NT2/D1 (cell line): ENCODE results near the gene TMEM106C.

Experiments used
- DNase-seq: peaks from one replicate; pipeline ENCODE4 v3.0.0-alpha.2; 2011; ENCODE audit warnings: low read depth, low spot score
- H3K27me3 ChIP-seq: 2 replicates; pipeline ENCODE4 v1.6.0; 2011; ENCODE audit warnings: mild to moderate bottlenecking; ENCODE audit not compliant: insufficient read length, insufficient read depth
- H3K36me3 ChIP-seq: 2 replicates; pipeline ENCODE4 v1.6.1; 2011; ENCODE audit warnings: mild to moderate bottlenecking, low read length, mixed read lengths; ENCODE audit not compliant: insufficient read depth, insufficient read length
- H3K4me1 ChIP-seq: 2 replicates; pipeline ENCODE4 v1.5.1; 2011; ENCODE audit not compliant: insufficient read depth, insufficient read length
- H3K4me3 ChIP-seq: 2 replicates; pipeline ENCODE4 v1.5.1; 2011; ENCODE audit warnings: low read depth; ENCODE audit not compliant: insufficient read length
- H3K9ac ChIP-seq: 2 replicates; pipeline ENCODE4 v1.6.0; 2011; ENCODE audit warnings: low read depth; ENCODE audit not compliant: insufficient read length
- H3K9me3 ChIP-seq: 2 replicates; pipeline ENCODE4 v1.5.1; 2011; ENCODE audit warnings: mild to moderate bottlenecking, low read length; ENCODE audit not compliant: insufficient read depth
- SUZ12 ChIP-seq: IDR thresholded peaks from 2 replicates; pipeline ENCODE4 v1.6.1; 2011; ENCODE audit not compliant: insufficient read length, insufficient read depth; ENCODE audit errors: extremely low read depth
- YY1 ChIP-seq: IDR thresholded peaks from 2 replicates; pipeline ENCODE4 v1.6.1; 2011; ENCODE audit not compliant: insufficient read length, insufficient read depth
- ZNF274 ChIP-seq: IDR thresholded peaks from 2 replicates; pipeline ENCODE4 v1.6.1; 2011; ENCODE audit warnings: mild to moderate bottlenecking, low read depth, low read length

TMEM106C gene

GRCh38 chr12:47986832-47987231 is 23.4 kb downstream of the TMEM106C start:
- H3K27me3 ChIP-seq = peaks cover 45% of the 10 kb centered on the region
- DNase-seq = no peak
- TF ChIP-seq ZNF274 (no peak), SUZ12 (no peak), YY1 (no peak)
- no peaks in the 10 kb centered on the region for H3K9me3 ChIP-seq
- H3K4me1 ChIP-seq = peaks cover 20% of the 10 kb centered on the region
- no peak overlapping the region for H3K4me3 ChIP-seq
- peaks cover 37% of the 10 kb centered on the region for H3K36me3 ChIP-seq
- no peak overlapping the region for H3K9ac ChIP-seq

- DNase-seq = no peak
- TF ChIP-seq ZNF274 (no peak), SUZ12 (no peak), YY1 (no peak)
- no peak overlapping the region for H3K4me3 ChIP-seq
- no peak overlapping the region for H3K9ac ChIP-seq
- no peaks in the 10 kb centered on the region for H3K9me3 ChIP-seq
- peaks cover 49% of the 10 kb centered on the region for H3K27me3 ChIP-seq
- peaks cover 37% of the 10 kb centered on the region for H3K36me3 ChIP-seq
- peaks cover 20% of the 10 kb centered on the region for H3K4me1 ChIP-seq
These were observed 24.1 kb downstream of the TMEM106C start for GRCh38 chr12:47987411-47988072.

GRCh38 chr12:47988073-47989022 is 25.0 kb downstream of the TMEM106C start:
- no peak for DNase-seq
- peaks cover 20% of the 10 kb centered on the region for H3K4me1 ChIP-seq
- no peak for TF ChIP-seq YY1
- no peak for TF ChIP-seq ZNF274
- no peak for TF ChIP-seq SUZ12
- peaks cover 35% of the 10 kb centered on the region for H3K36me3 ChIP-seq
- peaks cover 47% of the 10 kb centered on the region for H3K27me3 ChIP-seq
- no peak overlapping the region for H3K9ac ChIP-seq
- H3K4me3 ChIP-seq = no peak overlapping the region
- no peaks in the 10 kb centered on the region for H3K9me3 ChIP-seq

GRCh38 chr12:47989023-47989417 is 25.6 kb downstream of the TMEM106C start:
- Histone ChIP-seq H3K4me3 (no peak overlapping the region), H3K9me3 (no peaks in the 10 kb centered on the region), H3K36me3 (peaks cover 36% of the 10 kb centered on the region), H3K9ac (no peak overlapping the region), H3K4me1 (peaks cover 20% of the 10 kb centered on the region), H3K27me3 (peaks cover 52% of the 10 kb centered on the region)
- DNase-seq = no peak
- TF ChIP-seq SUZ12 (no peak), ZNF274 (no peak), YY1 (no peak)

- Histone ChIP-seq H3K27me3 (peaks cover 59% of the 10 kb centered on the region), H3K4me3 (no peak overlapping the region), H3K9me3 (no peaks in the 10 kb centered on the region), H3K4me1 (peaks cover 20% of the 10 kb centered on the region), H3K36me3 (peaks cover 39% of the 10 kb centered on the region), H3K9ac (no peak overlapping the region)
- no peak for DNase-seq
- TF ChIP-seq SUZ12 (no peak), ZNF274 (no peak), YY1 (no peak)
These were observed 26.3 kb downstream of the TMEM106C start for GRCh38 chr12:47989666-47990065.

GRCh38 chr12:47990351-47991105 is 27.1 kb downstream of the TMEM106C start:
- DNase-seq = no peak
- Histone ChIP-seq H3K9ac (no peak overlapping the region), H3K27me3 (peaks cover 66% of the 10 kb centered on the region), H3K9me3 (no peaks in the 10 kb centered on the region), H3K4me1 (peaks cover 20% of the 10 kb centered on the region), H3K4me3 (no peak overlapping the region), H3K36me3 (peaks cover 37% of the 10 kb centered on the region)
- TF ChIP-seq SUZ12 = no peak
- TF ChIP-seq ZNF274 = no peak
- no peak for TF ChIP-seq YY1
